Astrocyte (in vitro differentiated cells and primary cell): Measurements from ENCODE around the gene CHSY1. TPM values are rescaled to one million over a fixed set of nuclear protein-coding genes. Genes with fewer than 3 reads are reported as not detected.
A peak's percentile ranks its signal among the peaks of the same experiment; 100 is the strongest.

ENCODE experiments used
- DNase-seq: peaks from one replicate; pipeline ENCODE4 v3.0.0-alpha.2; 2010; ENCODE audit warnings: low read depth
- FAIRE-seq: peaks from 2 replicates; lab custom pipeline; 2011; peaks lifted over from hg19 to GRCh38; lab: Jason Lieb, UNC
- H2AFZ ChIP-seq: 2 replicates; pipeline ENCODE4 v1.6.0; 2012; ENCODE audit warnings: low read depth, low read length, inconsistent platforms
- H3K27ac ChIP-seq: 2 replicates; pipeline ENCODE4 v1.5.1; 2011; ENCODE audit warnings: low read depth, low read length, inconsistent platforms
- H3K27me3 ChIP-seq: 2 replicates; pipeline ENCODE4 v1.6.0; 2011; ENCODE audit warnings: low read length, inconsistent platforms; ENCODE audit not compliant: insufficient read depth
- H3K36me3 ChIP-seq: 2 replicates; pipeline ENCODE4 v1.5.1; 2011; ENCODE audit warnings: low read length, inconsistent platforms; ENCODE audit not compliant: insufficient read depth
- H3K4me1 ChIP-seq: 2 replicates; pipeline ENCODE4 v1.5.1; 2011; ENCODE audit warnings: low read length, inconsistent platforms; ENCODE audit not compliant: insufficient read depth
- H3K4me2 ChIP-seq: 2 replicates; pipeline ENCODE4 v1.6.0; 2012; ENCODE audit warnings: low read length, inconsistent platforms
- H3K4me3 ChIP-seq: 2 replicates; pipeline ENCODE4 v1.5.1; 2011; ENCODE audit warnings: low read depth, mild to moderate bottlenecking, low read length, inconsistent platforms; ENCODE audit not compliant: insufficient read depth
- H3K79me2 ChIP-seq: 2 replicates; pipeline ENCODE4 v1.6.0; 2012; ENCODE audit warnings: mild to moderate bottlenecking, low read length, inconsistent platforms; ENCODE audit not compliant: insufficient read depth
- H3K9ac ChIP-seq: 2 replicates; pipeline ENCODE4 v1.6.0; 2012; ENCODE audit warnings: mild to moderate bottlenecking, low read length, inconsistent platforms
- H3K9me3 ChIP-seq: 2 replicates; pipeline ENCODE4 v1.5.1; 2012; ENCODE audit warnings: low read depth, mild to moderate bottlenecking, low read length, inconsistent platforms; ENCODE audit not compliant: insufficient read depth
- H4K20me1 ChIP-seq: 2 replicates; pipeline ENCODE4 v1.6.0; 2012; ENCODE audit warnings: low read length, inconsistent platforms; ENCODE audit not compliant: insufficient read depth
- H3K27ac Mint-ChIP-seq: one replicate; pipeline ENCODE4 v1.8.0; 2021; ENCODE audit warnings: mild to moderate bottlenecking, mixed read lengths; ENCODE audit not compliant: unreplicated experiment
- H3K27me3 Mint-ChIP-seq: one replicate; pipeline ENCODE4 v1.8.0; 2021; ENCODE audit warnings: low read depth, mixed read lengths; ENCODE audit not compliant: unreplicated experiment
- H3K36me3 Mint-ChIP-seq: one replicate; pipeline ENCODE4 v1.8.0; 2021; ENCODE audit warnings: low read depth, mixed read lengths; ENCODE audit not compliant: unreplicated experiment
- H3K4me1 Mint-ChIP-seq: one replicate; pipeline ENCODE4 v1.8.0; 2021; ENCODE audit warnings: low read depth, mixed read lengths; ENCODE audit not compliant: unreplicated experiment
- H3K4me3 Mint-ChIP-seq: one replicate; pipeline ENCODE4 v1.8.0; 2021; ENCODE audit warnings: mild to moderate bottlenecking, moderate library complexity, mixed read lengths; ENCODE audit not compliant: unreplicated experiment
- H3K9me3 Mint-ChIP-seq: one replicate; pipeline ENCODE4 v1.8.0; 2021; ENCODE audit warnings: mild to moderate bottlenecking, mixed read lengths; ENCODE audit not compliant: unreplicated experiment
- CTCF ChIP-seq: IDR thresholded peaks from 2 replicates; pipeline ENCODE4 v1.5.1; 2011; ENCODE audit warnings: low read depth, mild to moderate bottlenecking, inconsistent platforms, low read length, moderate library complexity; ENCODE audit not compliant: insufficient read depth
- EZH2 ChIP-seq: IDR thresholded peaks from 2 replicates; pipeline ENCODE4 v1.6.1; 2012; ENCODE audit warnings: mild to moderate bottlenecking, low read length, inconsistent platforms; ENCODE audit not compliant: insufficient read depth
- total RNA-seq: library from RNA; stranded (reverse); gene quantifications from 2 replicates; pipeline ENCODE4 v1.2.1, GENCODE V29; 2021

The CHSY1 gene
- total RNA-seq, 1 donor from 2014 or later, result 42.2 TPM

GRCh38 chr15:101182215-101182614, 69.6 kb downstream of the CHSY1 start:
- Histone ChIP-seq H4K20me1 (peaks cover 32% of the 10 kb centered on the region), H3K9ac (no peak overlapping the region), H3K27ac (no peak overlapping the region), H3K4me2 (no peak overlapping the region), H3K9me3 (no peaks in the 10 kb centered on the region), H3K4me3 (no peak overlapping the region), H2AFZ (no peak overlapping the region), H3K79me2 (peaks cover 100% of the 10 kb centered on the region), H3K4me1 (peaks cover 14% of the 10 kb centered on the region), H3K27me3 (no peaks in the 10 kb centered on the region), H3K36me3 (peaks cover 21% of the 10 kb centered on the region)
- no peak overlapping the region for H3K4me3 Mint-ChIP-seq
- no peak for FAIRE-seq
- H3K27ac Mint-ChIP-seq, result no peak overlapping the region
- TF ChIP-seq EZH2 (no peak), CTCF (no peak)
- H3K4me1 Mint-ChIP-seq, result peaks cover 24% of the 10 kb centered on the region
- DNase-seq, result no peak
- no peaks in the 10 kb centered on the region for H3K27me3 Mint-ChIP-seq
- peaks cover 27% of the 10 kb centered on the region for H3K36me3 Mint-ChIP-seq
- H3K9me3 Mint-ChIP-seq, result no peaks in the 10 kb centered on the region

- Histone ChIP-seq H3K79me2 (peaks cover 100% of the 10 kb centered on the region), H3K27ac (no peak overlapping the region), H3K9ac (no peak overlapping the region), H3K27me3 (no peaks in the 10 kb centered on the region), H3K4me3 (no peak overlapping the region), H2AFZ (no peak overlapping the region), H3K9me3 (no peaks in the 10 kb centered on the region), H3K4me2 (no peak overlapping the region), H3K36me3 (peaks cover 26% of the 10 kb centered on the region), H4K20me1 (peaks cover 35% of the 10 kb centered on the region), H3K4me1 (peaks cover 8% of the 10 kb centered on the region)
- Mint-ChIP-seq H3K4me3 (no peak overlapping the region), H3K36me3 (peaks cover 32% of the 10 kb centered on the region), H3K9me3 (no peaks in the 10 kb centered on the region), H3K27me3 (no peaks in the 10 kb centered on the region), H3K27ac (no peak overlapping the region), H3K4me1 (peaks cover 22% of the 10 kb centered on the region)
- no peak for FAIRE-seq
- no peak for DNase-seq
- no peak for TF ChIP-seq EZH2
- no peak for TF ChIP-seq CTCF
These were observed 70.5 kb downstream of the CHSY1 start for GRCh38 chr15:101181349-101181748.

- Mint-ChIP-seq H3K4me3 (no peak overlapping the region), H3K27ac (no peak overlapping the region), H3K27me3 (no peaks in the 10 kb centered on the region), H3K36me3 (peaks cover 33% of the 10 kb centered on the region), H3K4me1 (peaks cover 22% of the 10 kb centered on the region), H3K9me3 (no peaks in the 10 kb centered on the region)
- Histone ChIP-seq H3K27ac (peak overlapping the region; percentile 46), H3K79me2 (peaks cover 100% of the 10 kb centered on the region), H4K20me1 (peaks cover 35% of the 10 kb centered on the region), H3K4me2 (no peak overlapping the region), H3K36me3 (peaks cover 28% of the 10 kb centered on the region), H3K9me3 (no peaks in the 10 kb centered on the region), H3K4me1 (peaks cover 8% of the 10 kb centered on the region), H3K9ac (no peak overlapping the region), H3K27me3 (no peaks in the 10 kb centered on the region), H2AFZ (no peak overlapping the region), H3K4me3 (no peak overlapping the region)
- no peak for TF ChIP-seq CTCF
- no peak for FAIRE-seq
- DNase-seq, result no peak
These were observed 71.1 kb downstream of the CHSY1 start for GRCh38 chr15:101180620-101181307.
